ENCODE data around the gene OXER1.
"Not testable (repeated sequence)": the region's sequence is repeated elsewhere in the genome, so short reads cannot be mapped to it uniquely, and the experiment has no call there.

The OXER1 gene

DNA sequence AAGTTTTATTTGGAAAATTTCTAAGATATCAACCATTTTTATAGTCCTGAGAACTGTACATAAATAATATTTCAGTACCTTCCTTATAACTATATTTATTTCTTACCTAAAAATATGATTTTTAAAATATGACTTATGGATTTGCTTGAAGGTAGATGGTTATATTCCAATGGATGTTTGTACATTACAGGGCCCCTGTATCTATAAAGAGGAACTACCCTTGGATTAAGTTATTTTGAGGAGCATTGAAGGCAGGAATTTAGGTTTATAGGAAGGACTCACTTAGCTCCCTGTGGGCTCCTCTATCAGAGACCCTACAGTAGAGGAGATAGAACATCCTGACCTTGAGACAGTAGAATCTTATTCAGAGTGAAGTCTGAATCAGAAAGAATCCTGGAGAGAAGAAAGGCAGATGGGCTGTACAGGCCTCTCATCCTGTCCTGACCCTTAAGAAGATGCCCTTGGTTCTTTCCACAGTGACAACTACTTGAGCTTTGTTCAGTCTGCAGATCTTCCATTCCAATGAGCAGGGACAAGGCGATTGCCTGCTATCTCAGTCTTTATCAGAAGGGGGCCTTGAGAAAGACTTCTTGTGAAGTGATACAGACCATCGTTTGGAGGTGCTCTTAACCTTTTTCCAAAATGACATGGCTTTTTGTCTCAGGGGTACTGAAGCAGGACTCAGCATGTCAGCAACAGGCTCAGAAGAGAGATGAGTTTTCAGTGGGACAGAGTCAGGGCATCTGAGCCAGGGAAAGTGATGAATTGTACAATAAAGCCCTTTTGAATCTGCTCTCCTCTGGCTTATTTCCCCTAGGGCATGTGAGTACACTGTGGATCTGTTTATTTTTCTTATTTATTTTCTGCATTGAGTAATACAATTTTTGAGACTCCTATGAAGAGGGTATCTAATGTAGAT lies 20.9 kb downstream of the OXER1 start:
- DNase-seq: no peak
- TF ChIP-seq POLR2A (IDR thresholded peaks at IDR 0.05; ENCODE audit: low read length): no peak
- TF ChIP-seq GATA1 (IDR thresholded peaks at IDR 0.05; ENCODE audit: low read depth, low read length): no peak

DNA sequence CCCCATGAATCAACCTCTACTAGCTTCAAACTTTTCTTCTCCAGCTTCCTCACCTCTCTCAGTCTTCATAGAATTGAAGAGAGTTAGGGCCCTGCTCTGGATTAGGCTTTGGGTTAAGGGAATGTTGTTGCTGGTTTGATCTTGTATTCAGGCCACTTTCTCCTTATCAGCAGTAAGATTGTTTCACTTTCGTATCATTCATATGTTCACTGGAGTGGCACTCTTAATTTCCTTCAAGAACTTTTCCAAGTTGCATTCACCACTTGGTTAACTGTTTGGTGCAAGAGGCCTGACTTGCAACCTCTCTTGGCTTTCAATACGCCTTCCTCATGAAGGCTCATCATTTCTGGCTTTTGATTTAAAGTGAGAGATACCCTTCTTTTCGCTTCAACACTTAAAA lies 22.8 kb downstream of the OXER1 start:
- no peak for DNase-seq
- TF ChIP-seq POLR2A (IDR thresholded peaks at IDR 0.05; ENCODE audit: low read length) (no peak), GATA1 (IDR thresholded peaks at IDR 0.05; ENCODE audit: low read depth, low read length) (no peak)

DNA sequence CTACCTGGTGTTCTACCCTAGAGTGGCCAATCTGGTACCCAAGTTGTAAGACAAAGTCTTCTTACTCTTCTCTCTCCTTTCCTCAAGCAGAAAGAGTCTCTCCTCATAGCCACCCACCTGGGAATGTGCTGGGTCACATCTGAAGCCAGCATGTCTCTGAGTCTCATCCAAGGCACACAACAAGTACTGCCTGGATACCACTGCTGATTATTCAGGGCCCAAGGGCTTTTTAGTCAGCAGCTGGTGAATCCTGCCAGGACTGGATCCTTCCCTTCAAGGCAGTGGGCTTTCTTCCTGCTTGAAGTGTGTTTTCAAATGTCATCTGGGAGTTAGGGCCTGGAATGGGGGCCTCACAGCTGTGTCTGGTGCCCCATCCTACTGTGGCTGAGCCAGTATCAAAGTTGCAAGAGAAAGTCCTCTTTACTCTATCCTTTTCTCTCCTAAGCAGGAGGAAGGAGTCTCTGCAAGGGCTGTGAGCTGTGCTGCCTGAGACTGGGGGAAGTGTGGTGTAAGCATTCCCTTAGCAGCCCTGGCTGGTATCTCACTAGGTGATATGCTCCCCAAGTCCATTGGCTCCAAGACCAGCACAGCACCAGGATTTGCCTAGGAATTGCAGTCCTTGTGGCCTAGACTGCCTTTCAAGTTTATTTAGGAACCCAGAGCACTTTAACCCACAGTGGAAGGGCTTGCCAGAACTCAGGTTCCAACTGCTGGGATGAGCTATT lies 27.2 kb downstream of the OXER1 start:
- TF ChIP-seq POLR2A (IDR thresholded peaks at IDR 0.05; ENCODE audit: low read length): no peak
- no peak for TF ChIP-seq GATA1 (IDR thresholded peaks at IDR 0.05; ENCODE audit: low read depth, low read length)
- no peak for DNase-seq

DNA sequence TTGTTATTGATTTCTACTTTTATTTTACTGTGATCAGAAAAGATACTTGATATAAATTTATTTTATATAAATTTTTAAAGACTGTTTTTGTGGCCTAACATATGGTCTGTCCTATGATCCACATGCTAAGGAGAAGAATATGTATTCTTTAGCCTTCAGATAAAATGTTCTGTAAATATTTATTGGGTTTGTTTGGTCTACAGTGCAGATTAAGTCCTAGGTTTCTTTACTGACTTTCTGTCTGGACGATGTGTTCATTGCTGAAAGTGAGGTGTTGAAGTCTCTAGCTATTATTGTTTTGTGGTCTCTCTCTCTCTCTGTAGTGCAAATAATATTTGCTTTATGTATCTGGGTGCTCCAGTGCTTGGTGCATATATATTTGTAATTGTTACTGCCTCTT lies 30.1 kb downstream of the OXER1 start:
- DNase-seq: no peak
- TF ChIP-seq POLR2A (IDR thresholded peaks at IDR 0.05; ENCODE audit: low read length): no peak
- TF ChIP-seq GATA1 (IDR thresholded peaks at IDR 0.05; ENCODE audit: low read depth, low read length): no peak

DNA sequence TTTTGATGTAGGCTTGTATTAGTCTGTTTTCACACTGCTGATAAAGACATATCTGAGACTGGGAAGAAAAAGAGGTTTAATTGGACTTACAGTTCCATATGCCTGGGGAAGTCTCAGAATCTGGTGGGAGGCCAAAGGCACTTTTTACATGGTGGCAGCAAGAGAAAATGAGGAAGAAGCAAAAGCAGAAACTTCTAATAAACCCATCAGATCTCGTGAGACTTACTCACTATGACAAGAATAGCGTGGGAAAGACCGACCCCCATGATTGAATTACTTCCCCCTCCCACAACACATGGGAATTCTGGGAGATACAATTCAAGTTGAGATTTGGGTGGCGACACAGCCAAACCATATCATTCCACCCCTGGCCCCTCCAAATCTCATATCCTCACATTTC lies 32.6 kb downstream of the OXER1 start:
- DNase-seq: not testable (repeated sequence)

DNA sequence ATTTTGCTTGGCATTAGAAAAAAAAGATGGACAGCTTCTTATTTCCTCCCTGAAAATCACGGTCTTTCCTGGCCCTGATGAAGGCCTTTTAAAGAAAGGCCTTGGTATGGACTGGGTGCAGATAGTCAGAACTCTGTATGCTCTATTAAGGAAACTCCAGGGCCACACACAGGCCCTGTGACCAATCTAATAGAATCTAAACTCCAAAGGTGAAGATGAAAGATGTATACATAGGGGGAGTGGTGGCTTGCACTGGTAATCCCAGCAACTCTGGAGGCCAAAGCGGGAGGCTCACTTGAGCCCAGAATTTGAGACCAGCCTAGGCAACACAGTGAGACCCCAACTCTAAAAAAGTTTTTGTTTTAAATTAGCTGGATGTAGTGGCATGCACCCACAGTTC lies 37.3 kb downstream of the OXER1 start:
- DNase-seq: no peak
- TF ChIP-seq POLR2A (IDR thresholded peaks at IDR 0.05; ENCODE audit: low read length) (no peak), GATA1 (IDR thresholded peaks at IDR 0.05; ENCODE audit: low read depth, low read length) (no peak)

DNA sequence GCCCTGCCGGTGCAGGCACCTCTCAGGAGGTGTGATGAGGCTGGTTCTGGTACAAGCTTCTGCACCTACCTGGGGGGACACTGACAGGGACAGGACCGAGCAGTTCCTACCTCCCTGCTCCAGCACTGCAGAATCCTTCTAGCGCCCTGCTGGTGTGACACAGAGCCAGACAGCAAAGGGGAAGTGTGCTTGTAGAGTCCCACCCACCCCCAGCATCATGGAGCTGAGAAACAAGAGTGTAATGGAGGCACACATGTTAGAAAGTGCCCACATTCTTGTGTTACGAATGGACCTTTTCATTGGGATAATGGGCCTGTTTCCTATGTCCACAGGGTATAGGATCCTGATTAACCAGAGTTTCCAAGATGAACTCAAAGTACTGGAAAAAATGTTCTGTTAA lies 38.3 kb downstream of the OXER1 start:
- DNase-seq: peak in 1 of 2 experiments; percentile 6
- TF ChIP-seq GATA1 (IDR thresholded peaks at IDR 0.05; ENCODE audit: low read depth, low read length) (no peak), POLR2A (IDR thresholded peaks at IDR 0.05; ENCODE audit: low read length) (no peak)

DNA sequence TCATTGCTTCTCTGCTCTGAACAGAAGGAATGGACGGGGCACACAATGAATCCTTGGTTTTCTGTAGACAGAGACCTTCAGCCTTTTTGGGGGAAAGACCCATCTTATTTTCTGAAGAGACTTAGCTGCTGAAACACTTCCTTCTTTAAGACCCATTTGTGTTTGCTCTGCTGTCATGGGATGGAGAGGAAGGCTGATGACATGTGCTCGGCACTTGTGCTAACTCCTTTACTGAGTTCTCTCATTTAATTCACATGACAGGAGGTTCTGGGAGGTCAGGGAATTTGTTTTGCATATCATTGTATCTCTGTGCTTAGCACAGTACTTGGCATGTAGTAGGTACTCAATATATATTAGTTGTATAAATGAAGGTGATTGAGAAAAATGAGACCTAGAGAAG lies 39.0 kb downstream of the OXER1 start:
- DNase-seq: no peak
- TF ChIP-seq GATA1 (IDR thresholded peaks at IDR 0.05; ENCODE audit: low read depth, low read length) (no peak), POLR2A (IDR thresholded peaks at IDR 0.05; ENCODE audit: low read length) (no peak)

DNA sequence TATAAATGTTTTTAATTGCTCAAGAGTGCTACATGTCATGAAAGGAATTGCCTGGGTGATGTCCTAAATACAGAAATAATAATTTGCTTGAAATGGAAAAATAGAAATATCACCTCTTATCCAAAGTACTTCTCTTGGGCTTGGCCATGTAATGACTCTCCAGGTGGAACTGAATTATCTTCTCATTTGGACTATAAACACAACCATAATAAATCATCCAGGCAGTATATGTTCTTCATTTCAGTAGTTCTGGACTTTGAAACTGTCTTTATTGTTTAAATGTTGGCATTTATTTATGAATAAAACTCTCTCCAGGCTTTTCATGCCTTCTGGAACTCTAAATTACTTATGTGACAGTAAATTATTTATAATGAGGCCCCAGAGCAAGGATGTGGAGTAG lies 40.5 kb downstream of the OXER1 start:
- no peak for DNase-seq
- TF ChIP-seq POLR2A (IDR thresholded peaks at IDR 0.05; ENCODE audit: low read length): no peak
- TF ChIP-seq GATA1 (IDR thresholded peaks at IDR 0.05; ENCODE audit: low read depth, low read length): no peak

DNA sequence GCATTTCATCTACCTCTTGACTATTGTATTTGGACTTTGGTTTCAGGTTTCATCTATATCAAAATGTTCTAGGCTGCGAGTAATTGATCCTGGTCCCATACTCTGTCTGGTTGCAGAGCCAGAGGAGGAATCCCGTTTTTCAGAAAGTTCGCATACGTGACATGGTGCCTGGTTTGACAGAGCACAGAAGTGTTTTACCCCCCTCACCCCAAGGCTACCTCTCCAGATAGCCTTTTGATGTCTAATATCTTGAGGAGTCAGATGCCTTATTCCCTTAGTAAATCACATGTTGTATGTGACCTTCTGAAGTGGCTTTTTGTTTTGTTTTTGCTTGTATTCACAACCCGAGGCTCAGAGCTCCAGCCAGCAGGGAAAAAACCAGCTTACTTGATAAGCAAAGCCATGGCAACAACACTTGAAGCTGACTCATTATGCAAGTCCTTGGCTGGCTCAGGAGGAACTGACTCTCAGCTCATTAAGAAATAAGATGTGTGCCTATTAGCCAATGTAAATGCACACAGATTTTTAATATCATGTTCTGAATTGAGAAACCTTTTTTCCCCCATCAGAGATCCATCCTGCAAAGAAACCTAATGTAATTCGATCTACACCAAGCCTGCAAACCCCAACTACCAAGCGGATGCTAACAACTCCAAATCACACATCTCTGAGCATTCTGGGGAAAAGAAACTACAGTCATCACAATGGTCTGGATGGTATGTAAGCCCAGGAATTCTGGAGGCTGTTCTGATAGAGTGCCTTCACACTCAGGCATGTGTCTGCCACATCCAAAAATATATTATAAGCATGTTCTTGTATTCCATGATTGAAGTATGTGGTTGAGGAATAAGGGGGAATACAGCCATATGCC lies 41.4 kb downstream of the OXER1 start:
- peak; percentile 15 to 20 for DNase-seq
- TF ChIP-seq GATA1 (IDR thresholded peaks at IDR 0.05; ENCODE audit: low read depth, low read length) (no peak), POLR2A (IDR thresholded peaks at IDR 0.05; ENCODE audit: low read length) (no peak)

DNA sequence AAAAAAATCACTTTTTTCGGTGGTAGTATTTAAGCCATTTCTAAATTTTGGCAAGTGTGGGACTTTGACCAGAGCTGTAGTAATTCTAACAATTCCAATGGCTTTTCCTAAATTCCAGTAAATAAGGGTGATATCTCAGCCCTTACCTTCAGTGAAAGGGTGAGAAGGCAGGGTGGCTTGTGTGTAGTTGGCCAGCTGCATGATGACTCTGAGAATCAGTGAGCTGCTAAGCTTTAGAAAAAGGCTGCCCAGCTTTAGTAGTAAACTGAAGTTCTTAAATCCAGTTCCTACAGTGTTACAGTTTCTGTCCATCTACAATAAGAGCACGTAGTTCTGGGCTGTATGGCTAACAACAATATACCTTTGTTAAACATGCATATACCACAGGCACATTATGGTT lies 42.0 kb downstream of the OXER1 start:
- DNase-seq: no peak
- TF ChIP-seq POLR2A (IDR thresholded peaks at IDR 0.05; ENCODE audit: low read length): no peak
- no peak for TF ChIP-seq GATA1 (IDR thresholded peaks at IDR 0.05; ENCODE audit: low read depth, low read length)

DNA sequence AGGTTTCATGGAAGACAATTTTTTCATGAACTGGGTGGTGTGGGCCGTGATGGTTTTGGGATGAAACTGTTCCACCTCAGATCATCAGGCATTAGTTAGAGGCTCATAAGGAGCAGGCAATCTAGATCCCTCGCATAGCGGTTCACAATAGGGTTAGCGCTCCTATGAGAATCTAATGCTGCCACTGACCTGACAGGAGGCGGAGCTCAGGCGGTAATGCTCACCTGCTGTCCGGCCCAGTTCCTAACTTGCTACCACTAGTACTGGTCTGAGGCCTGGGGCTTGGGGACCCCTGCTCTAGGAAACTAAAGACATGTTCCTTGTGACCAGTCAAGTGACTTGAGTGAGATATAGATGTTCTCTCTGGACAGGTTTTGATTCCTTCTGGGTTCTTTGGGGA lies 49.2 kb downstream of the OXER1 start:
- DNase-seq: no peak
- TF ChIP-seq GATA1 (IDR thresholded peaks at IDR 0.05; ENCODE audit: low read depth, low read length): no peak

DNA sequence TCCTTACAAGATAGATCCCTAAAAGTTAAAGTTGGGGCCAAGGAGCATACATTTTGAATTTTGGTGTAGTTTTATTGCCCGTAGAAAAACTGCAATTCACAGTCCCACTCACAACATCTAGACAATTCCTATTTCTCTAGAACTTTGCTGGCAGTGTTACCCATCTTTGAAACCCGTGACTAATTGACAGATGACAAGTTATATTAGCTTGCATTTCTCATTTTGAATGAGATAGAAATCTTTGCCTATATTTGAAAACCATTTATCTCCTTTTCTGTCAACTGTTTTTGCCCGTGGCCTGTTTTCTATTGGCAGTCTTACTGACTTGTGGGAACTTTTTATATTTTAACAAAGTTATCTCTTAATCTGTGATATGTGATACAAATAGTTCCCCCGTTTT lies 50.0 kb downstream of the OXER1 start:
- no peak for DNase-seq
- TF ChIP-seq GATA1 (IDR thresholded peaks at IDR 0.05; ENCODE audit: low read depth, low read length): no peak

DNA sequence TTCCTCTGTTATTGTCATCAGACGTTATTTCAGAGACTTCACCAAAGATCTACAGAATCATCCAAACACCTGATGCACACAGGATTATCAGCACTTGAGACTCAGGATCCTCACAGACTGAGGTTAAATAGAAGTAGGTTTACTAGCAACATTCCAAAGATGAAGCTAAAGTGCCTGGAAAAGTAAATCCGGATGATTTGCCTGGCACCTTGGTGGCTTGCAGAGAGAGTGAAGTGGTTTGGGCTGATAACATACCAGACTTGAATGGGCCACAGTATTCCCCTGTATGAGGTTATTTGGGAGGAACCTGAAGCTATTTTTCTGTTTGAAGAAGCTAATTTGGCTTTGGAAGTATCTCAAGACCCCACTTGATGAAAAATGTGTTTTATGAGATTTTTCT lies 51.0 kb downstream of the OXER1 start:
- TF ChIP-seq POLR2A (IDR thresholded peaks at IDR 0.05; ENCODE audit: low read length) (no peak), GATA1 (IDR thresholded peaks at IDR 0.05; ENCODE audit: low read depth, low read length) (no peak)

More for the DNA sequence above, 51.0 kb downstream of the OXER1 start:
- no peak for DNase-seq
